ENCODE measurements around the gene WIPF3. TPM values are rescaled to one million over a fixed set of nuclear protein-coding genes. Genes with fewer than 3 reads are reported as not detected.

Gene WIPF3
- total RNA-seq, 3 donors from 2014 or later = 0.16 to 3.2 (median 0.66) TPM

DNA sequence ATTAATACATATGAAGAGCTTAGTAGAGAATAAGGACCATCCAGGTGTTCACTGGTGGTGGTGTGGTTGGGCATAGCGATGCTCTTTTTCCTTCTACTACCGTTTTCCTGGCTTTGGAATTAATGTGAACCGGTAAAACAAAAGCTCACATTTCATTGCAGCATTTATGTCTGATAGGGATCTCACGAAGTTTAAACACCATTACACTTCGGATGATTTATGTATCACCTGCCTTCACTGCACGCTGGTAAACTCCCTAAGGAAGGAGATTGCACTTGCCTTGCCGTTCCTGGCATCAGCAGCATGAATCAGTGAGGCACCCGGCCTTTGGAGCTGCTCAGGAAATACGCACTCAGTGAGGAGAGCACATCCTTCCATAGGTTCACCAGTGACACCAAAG lies 47.5 kb downstream of the WIPF3 start:
- H3K36me3 ChIP-seq = no peaks in the 10 kb centered on the region
- intact Hi-C loops (cut with DNase I; ENCODE audit: low total_unique reads) = no loop called here
- H3K27me3 ChIP-seq = no peaks in the 10 kb centered on the region
- no peaks in the 10 kb centered on the region for H3K4me1 ChIP-seq
- no peaks in the 10 kb centered on the region for H3K9me3 ChIP-seq
- H3K27ac ChIP-seq = no peak overlapping the region
- no peak for DNase-seq (ENCODE audit: low spot score in 2 of 2)
- H3K4me3 ChIP-seq = no peak overlapping the region
- TF ChIP-seq POLR2AphosphoS5 (IDR thresholded peaks at IDR 0.05) = no peak
- TF ChIP-seq, protein P1, sequence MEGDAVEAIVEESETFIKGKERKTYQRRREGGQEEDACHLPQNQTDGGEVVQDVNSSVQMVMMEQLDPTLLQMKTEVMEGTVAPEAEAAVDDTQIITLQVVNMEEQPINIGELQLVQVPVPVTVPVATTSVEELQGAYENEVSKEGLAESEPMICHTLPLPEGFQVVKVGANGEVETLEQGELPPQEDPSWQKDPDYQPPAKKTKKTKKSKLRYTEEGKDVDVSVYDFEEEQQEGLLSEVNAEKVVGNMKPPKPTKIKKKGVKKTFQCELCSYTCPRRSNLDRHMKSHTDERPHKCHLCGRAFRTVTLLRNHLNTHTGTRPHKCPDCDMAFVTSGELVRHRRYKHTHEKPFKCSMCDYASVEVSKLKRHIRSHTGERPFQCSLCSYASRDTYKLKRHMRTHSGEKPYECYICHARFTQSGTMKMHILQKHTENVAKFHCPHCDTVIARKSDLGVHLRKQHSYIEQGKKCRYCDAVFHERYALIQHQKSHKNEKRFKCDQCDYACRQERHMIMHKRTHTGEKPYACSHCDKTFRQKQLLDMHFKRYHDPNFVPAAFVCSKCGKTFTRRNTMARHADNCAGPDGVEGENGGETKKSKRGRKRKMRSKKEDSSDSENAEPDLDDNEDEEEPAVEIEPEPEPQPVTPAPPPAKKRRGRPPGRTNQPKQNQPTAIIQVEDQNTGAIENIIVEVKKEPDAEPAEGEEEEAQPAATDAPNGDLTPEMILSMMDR (IDR thresholded peaks at IDR 0.05) = no peak
- TF ChIP-seq POLR2A (IDR thresholded peaks at IDR 0.05) = no peak

DNA sequence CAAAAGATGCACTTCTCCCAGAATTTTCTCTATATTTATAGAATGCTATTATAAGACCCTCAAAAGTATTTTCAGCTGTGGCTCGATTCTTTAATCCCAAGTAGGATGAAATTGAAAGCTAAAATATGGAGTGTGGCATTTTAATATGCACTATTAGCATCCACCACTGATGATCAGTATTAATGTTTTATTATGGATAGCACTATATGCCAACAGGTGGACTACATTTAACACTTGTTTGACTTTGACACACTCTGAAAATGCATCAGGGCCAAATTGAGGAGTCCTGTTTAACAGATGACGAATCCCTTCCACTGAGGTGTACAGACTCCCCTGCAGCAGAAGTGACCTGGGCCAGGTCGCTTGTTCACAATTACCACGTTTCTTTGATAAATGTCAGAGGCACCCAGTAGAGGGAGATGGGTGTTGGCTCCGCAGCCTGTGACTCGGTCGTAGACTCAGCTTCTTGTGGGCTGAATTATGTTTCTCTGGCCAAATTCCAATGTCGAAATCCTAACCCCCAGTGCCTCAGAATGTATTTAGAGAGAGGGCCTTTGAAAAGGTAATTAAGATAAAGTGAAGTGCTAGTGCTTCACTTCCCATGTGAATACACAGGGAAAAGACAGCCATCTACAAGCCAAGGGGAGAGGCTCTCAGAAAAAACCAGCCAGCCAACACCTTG lies 48.1 kb downstream of the WIPF3 start:
- H3K4me1 ChIP-seq = no peaks in the 10 kb centered on the region
- no peak for DNase-seq (ENCODE audit: low spot score in 2 of 2)
- H3K27me3 ChIP-seq = no peaks in the 10 kb centered on the region
- TF ChIP-seq POLR2A (IDR thresholded peaks at IDR 0.05) (no peak), POLR2AphosphoS5 (IDR thresholded peaks at IDR 0.05) (no peak)
- TF ChIP-seq, protein P1 (IDR thresholded peaks at IDR 0.05) = no peak
- no peak overlapping the region for H3K4me3 ChIP-seq
- no peaks in the 10 kb centered on the region for H3K9me3 ChIP-seq
- intact Hi-C loops (cut with DNase I; ENCODE audit: low total_unique reads) = no loop called here
- H3K27ac ChIP-seq = no peak overlapping the region
- no peaks in the 10 kb centered on the region for H3K36me3 ChIP-seq

DNA sequence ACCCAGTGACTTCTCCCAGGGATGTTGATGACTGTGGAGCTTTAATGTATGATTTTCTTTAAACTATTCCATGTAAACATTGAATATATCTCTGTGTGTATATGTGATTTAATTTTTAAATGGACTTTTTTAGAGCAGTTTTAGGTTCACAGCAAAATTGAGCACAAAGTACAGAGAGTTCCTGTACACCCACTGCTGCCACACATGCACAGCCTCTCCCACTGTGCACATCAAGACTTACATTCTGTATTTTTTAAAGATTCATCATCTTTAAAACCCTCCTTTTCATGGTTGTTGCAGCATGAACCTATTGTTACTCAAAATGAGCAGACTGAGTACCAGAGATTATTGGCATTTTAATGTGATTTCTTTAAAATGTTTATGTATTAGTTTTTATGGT lies 51.3 kb downstream of the WIPF3 start:
- no peak for DNase-seq (ENCODE audit: low spot score in 2 of 2)
- H3K4me1 ChIP-seq = no peaks in the 10 kb centered on the region
- H3K27ac ChIP-seq = no peak overlapping the region
- no peaks in the 10 kb centered on the region for H3K27me3 ChIP-seq
- no peaks in the 10 kb centered on the region for H3K36me3 ChIP-seq
- TF ChIP-seq POLR2AphosphoS5 (IDR thresholded peaks at IDR 0.05) (no peak), POLR2A (IDR thresholded peaks at IDR 0.05) (no peak)
- TF ChIP-seq, protein P1 (IDR thresholded peaks at IDR 0.05) = no peak
- H3K4me3 ChIP-seq = no peak overlapping the region
- H3K9me3 ChIP-seq = no peaks in the 10 kb centered on the region
- intact Hi-C loops (cut with DNase I; ENCODE audit: low total_unique reads) = no loop called here

DNA sequence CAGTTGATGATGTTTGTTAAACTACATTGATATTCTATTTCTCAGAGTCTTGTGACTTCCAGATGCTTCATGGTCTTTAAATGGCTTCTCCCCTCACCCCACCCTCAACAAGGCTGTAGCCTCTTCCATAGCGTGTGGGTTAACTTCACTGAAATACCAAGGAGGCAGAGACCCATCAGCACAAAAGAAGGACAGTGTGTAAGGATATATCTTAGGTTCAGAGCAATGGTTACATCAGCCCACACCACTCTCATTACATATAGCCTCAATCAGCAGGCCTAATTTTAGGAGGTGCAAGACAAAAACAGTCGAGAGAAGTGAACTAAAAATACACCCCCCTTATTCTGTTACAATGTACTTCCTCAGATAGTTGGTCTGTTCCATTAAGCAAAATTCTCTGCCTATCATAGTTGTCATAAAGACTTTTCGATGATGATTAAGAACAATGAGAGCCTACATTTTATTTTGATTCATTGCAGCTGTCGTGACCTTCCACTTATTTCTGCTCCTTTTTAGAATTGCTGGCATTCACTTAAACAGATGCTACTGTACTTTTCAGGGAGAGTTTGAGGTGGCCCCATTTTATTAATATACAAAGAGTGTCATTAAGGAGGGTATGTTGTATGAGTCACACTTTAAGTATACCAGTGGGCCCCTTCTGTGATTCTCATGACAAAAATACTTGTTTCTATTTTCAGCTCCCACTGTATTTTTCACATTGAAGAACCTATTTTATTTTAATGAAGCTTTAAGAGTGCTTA lies 52.1 kb downstream of the WIPF3 start:
- Histone ChIP-seq H3K4me3 (no peak overlapping the region), H3K27ac (no peak overlapping the region), H3K4me1 (no peaks in the 10 kb centered on the region), H3K9me3 (no peaks in the 10 kb centered on the region), H3K36me3 (no peaks in the 10 kb centered on the region), H3K27me3 (no peaks in the 10 kb centered on the region)
- DNase-seq (ENCODE audit: low spot score in 2 of 2) = no peak
- intact Hi-C loops (cut with DNase I; ENCODE audit: low total_unique reads) = no loop called here
- TF ChIP-seq, protein P1 (IDR thresholded peaks at IDR 0.05) = no peak
- TF ChIP-seq POLR2AphosphoS5 (IDR thresholded peaks at IDR 0.05) = no peak
- no peak for TF ChIP-seq POLR2A (IDR thresholded peaks at IDR 0.05)

DNA sequence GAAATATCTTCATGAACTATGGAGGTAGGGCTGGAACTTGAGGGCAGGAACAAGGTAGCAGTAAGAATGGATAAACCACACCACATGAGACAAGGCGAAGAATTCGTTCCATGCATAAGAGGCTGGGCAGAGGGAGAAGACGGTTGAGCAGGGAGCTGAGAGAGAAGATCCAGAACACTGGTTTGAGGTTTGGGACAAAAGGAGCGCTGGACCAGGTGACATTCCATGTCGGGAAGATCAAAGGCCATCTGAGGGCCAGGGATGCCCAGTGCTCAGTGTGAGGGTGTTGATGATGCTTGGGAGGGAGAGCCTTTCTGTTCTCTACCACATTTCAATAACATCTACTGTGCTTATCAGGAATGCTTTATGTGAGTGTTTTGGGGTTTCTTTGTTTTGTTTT lies 52.8 kb downstream of the WIPF3 start:
- no peak for DNase-seq (ENCODE audit: low spot score in 2 of 2)
- Histone ChIP-seq H3K4me1 (no peaks in the 10 kb centered on the region), H3K36me3 (no peaks in the 10 kb centered on the region), H3K27ac (no peak overlapping the region), H3K4me3 (no peak overlapping the region), H3K27me3 (no peaks in the 10 kb centered on the region), H3K9me3 (no peaks in the 10 kb centered on the region)
- intact Hi-C loops (cut with DNase I; ENCODE audit: low total_unique reads) = no loop called here
- TF ChIP-seq POLR2A (IDR thresholded peaks at IDR 0.05) = no peak
- TF ChIP-seq, protein P1 (IDR thresholded peaks at IDR 0.05) = no peak
